HG02938 (cell line): ENCODE data around the gene GLIS1.

Experiments used
- ATAC-seq: cut with Tn5 transposase; IDR thresholded peaks from one replicate; pipeline ENCODE4 v1.9.1; 2021; ENCODE audit warnings: mild to moderate bottlenecking, moderate library complexity; ENCODE audit not compliant: unreplicated experiment

Gene GLIS1

GRCh38 chr1:53458634-53459033 lies 280.3 kb downstream of the GLIS1 start:
- no peak for ATAC-seq
